Measurements from ENCODE around the gene DCST2. TPM values are rescaled to one million over a fixed set of nuclear protein-coding genes. Genes with fewer than 3 reads are reported as not detected.
A peak's percentile ranks its signal among the peaks of the same experiment; 100 is the strongest.

DCST2 gene
- total and polyA plus RNA-seq, 9 of the 15 experiments (the other 6 are each of a cell fraction or from before 2014, with no cell fraction given) = 0.09 to 0.49 (median 0.11) TPM; not detected in 3

GRCh38 chr1:155001675-155002463 is 31.7 kb downstream of the DCST2 start (continued):
- TF ChIP-seq CLOCK (CRISPR knock-in tag; IDR thresholded peaks at IDR 0.05; ENCODE audit: borderline replicate concordance) (no peak), HOXB6 (CRISPR knock-in tag; IDR thresholded peaks at IDR 0.05; ENCODE audit: borderline replicate concordance) (no peak), ZNF609 (CRISPR knock-in tag; IDR thresholded peaks at IDR 0.05; ENCODE audit: borderline replicate concordance) (no peak), ZFP91 (CRISPR knock-in tag; IDR thresholded peaks at IDR 0.05) (no peak), USF2 (CRISPR knock-in tag; IDR thresholded peaks at IDR 0.05) (no peak), ARID1B (IDR thresholded peaks at IDR 0.05) (peak; percentile 62), PPARD (CRISPR knock-in tag; IDR thresholded peaks at IDR 0.05) (no peak), ZNF175 (CRISPR knock-in tag; IDR thresholded peaks at IDR 0.05; ENCODE audit: low read depth) (no peak), HEY1 (CRISPR knock-in tag; IDR thresholded peaks at IDR 0.05; ENCODE audit: borderline replicate concordance) (no peak), E2F3 (CRISPR knock-in tag; IDR thresholded peaks at IDR 0.05) (no peak), KDM4B (IDR thresholded peaks at IDR 0.05; ENCODE audit: borderline replicate concordance in 2 of 2, low read depth in 1 of 2) (no peak), ZNF436 (CRISPR knock-in tag; IDR thresholded peaks at IDR 0.05) (no peak), ZNF280B (CRISPR knock-in tag; IDR thresholded peaks at IDR 0.05) (no peak), TAF1 (IDR thresholded peaks at IDR 0.05; ENCODE audit: control insufficient read depth, extremely low read depth, insufficient read depth, low read length, severe bottlenecking) (no peak)

All from K562 (cell line).